Measurements from ENCODE around the gene CNTF. TPM values are rescaled to one million over a fixed set of nuclear protein-coding genes. Genes with fewer than 3 reads are reported as not detected.
A peak's percentile ranks its signal among the peaks of the same experiment; 100 is the strongest.

The CNTF gene
- total RNA-seq, 1 donor from 2014 or later: 1.6 TPM

GRCh38 chr11:58579192-58580129, 43.0 kb upstream of the CNTF start:
- Mint-ChIP-seq H3K36me3 (ENCODE audit: low read depth, unreplicated experiment) (peaks cover 17% of the 10 kb centered on the region), H3K4me1 (ENCODE audit: unreplicated experiment) (peaks cover 29% of the 10 kb centered on the region), H3K9me3 (ENCODE audit: unreplicated experiment) (no peaks in the 10 kb centered on the region), H3K4me3 (ENCODE audit: unreplicated experiment) (peak overlapping the region; percentile 98), H3K27ac (ENCODE audit: unreplicated experiment) (peak overlapping the region; percentile 100), H3K27me3 (ENCODE audit: unreplicated experiment) (peaks cover 20% of the 10 kb centered on the region)
- TF ChIP-seq, protein P1, sequence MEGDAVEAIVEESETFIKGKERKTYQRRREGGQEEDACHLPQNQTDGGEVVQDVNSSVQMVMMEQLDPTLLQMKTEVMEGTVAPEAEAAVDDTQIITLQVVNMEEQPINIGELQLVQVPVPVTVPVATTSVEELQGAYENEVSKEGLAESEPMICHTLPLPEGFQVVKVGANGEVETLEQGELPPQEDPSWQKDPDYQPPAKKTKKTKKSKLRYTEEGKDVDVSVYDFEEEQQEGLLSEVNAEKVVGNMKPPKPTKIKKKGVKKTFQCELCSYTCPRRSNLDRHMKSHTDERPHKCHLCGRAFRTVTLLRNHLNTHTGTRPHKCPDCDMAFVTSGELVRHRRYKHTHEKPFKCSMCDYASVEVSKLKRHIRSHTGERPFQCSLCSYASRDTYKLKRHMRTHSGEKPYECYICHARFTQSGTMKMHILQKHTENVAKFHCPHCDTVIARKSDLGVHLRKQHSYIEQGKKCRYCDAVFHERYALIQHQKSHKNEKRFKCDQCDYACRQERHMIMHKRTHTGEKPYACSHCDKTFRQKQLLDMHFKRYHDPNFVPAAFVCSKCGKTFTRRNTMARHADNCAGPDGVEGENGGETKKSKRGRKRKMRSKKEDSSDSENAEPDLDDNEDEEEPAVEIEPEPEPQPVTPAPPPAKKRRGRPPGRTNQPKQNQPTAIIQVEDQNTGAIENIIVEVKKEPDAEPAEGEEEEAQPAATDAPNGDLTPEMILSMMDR (IDR thresholded peaks at IDR 0.05; ENCODE audit: unreplicated experiment): peak; percentile 52
- peak; percentile 91 for DNase-seq (ENCODE audit: low spot score)

DNA sequence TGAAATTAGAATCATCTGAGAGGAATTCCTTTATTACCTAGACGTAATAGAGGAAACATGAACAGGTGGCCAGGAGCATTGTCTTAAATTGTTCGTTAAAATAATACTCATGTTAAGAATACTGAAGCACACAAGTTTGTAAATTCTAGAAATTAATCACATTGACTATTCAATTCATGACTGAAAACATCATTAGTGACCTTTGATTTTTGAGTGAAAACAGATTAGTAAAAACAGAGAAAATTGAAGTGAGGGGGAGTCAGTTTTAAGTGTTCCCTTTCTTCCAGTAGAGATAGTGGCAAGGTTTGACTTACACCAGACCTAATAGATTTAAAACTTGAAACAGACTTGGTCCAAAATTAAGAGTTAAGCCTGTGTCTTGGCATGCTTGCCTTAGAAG, 42.2 kb upstream of the CNTF start:
- H3K4me3 Mint-ChIP-seq (ENCODE audit: unreplicated experiment): peak overlapping the region; percentile 98
- H3K9me3 Mint-ChIP-seq (ENCODE audit: unreplicated experiment): no peaks in the 10 kb centered on the region
- peak overlapping the region; percentile 100 for H3K27ac Mint-ChIP-seq (ENCODE audit: unreplicated experiment)
- peaks cover 17% of the 10 kb centered on the region for H3K36me3 Mint-ChIP-seq (ENCODE audit: low read depth, unreplicated experiment)
- H3K4me1 Mint-ChIP-seq (ENCODE audit: unreplicated experiment): peaks cover 26% of the 10 kb centered on the region
- TF ChIP-seq, protein P1 (IDR thresholded peaks at IDR 0.05; ENCODE audit: unreplicated experiment): no peak
- DNase-seq (ENCODE audit: low spot score): no peak
- peaks cover 20% of the 10 kb centered on the region for H3K27me3 Mint-ChIP-seq (ENCODE audit: unreplicated experiment)

DNA sequence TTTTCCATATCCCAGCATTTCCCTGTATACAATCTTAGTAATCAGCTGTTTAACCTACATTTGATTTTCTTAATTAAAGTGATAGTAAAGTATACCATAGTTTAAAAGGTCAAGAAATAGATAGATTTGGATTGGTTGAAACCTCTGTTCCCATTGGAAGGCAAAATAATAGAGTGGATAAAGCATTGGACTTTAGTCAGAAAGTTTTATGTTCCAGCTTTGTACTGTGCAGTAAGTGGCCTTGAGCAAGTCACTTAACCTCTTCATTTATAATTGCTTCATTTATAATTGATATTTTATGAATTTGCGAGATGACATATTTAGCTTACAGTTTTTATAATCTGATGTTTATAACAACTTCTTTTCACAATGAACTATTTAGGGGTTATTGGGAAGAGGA, 40.0 kb upstream of the CNTF start:
- TF ChIP-seq, protein P1 (IDR thresholded peaks at IDR 0.05; ENCODE audit: unreplicated experiment): no peak
- no peak overlapping the region for H3K27ac Mint-ChIP-seq (ENCODE audit: unreplicated experiment)
- DNase-seq (ENCODE audit: low spot score): no peak
- peaks cover 21% of the 10 kb centered on the region for H3K4me1 Mint-ChIP-seq (ENCODE audit: unreplicated experiment)
- peaks cover 20% of the 10 kb centered on the region for H3K27me3 Mint-ChIP-seq (ENCODE audit: unreplicated experiment)
- H3K4me3 Mint-ChIP-seq (ENCODE audit: unreplicated experiment): no peak overlapping the region
- H3K36me3 Mint-ChIP-seq (ENCODE audit: low read depth, unreplicated experiment): peaks cover 17% of the 10 kb centered on the region
- no peaks in the 10 kb centered on the region for H3K9me3 Mint-ChIP-seq (ENCODE audit: unreplicated experiment)

- no peak overlapping the region for H3K4me3 Mint-ChIP-seq (ENCODE audit: unreplicated experiment)
- TF ChIP-seq, protein P1 (IDR thresholded peaks at IDR 0.05; ENCODE audit: unreplicated experiment): no peak
Measured at GRCh38 chr11:58586998-58587397, 35.5 kb upstream of the CNTF start.

GRCh38 chr11:58591659-58592058, 30.8 kb upstream of the CNTF start:
- Mint-ChIP-seq H3K9me3 (ENCODE audit: unreplicated experiment) (no peaks in the 10 kb centered on the region), H3K4me1 (ENCODE audit: unreplicated experiment) (no peaks in the 10 kb centered on the region), H3K36me3 (ENCODE audit: low read depth, unreplicated experiment) (no peaks in the 10 kb centered on the region), H3K27ac (ENCODE audit: unreplicated experiment) (no peak overlapping the region), H3K4me3 (ENCODE audit: unreplicated experiment) (no peak overlapping the region), H3K27me3 (ENCODE audit: unreplicated experiment) (no peaks in the 10 kb centered on the region)
- TF ChIP-seq, protein P1 (IDR thresholded peaks at IDR 0.05; ENCODE audit: unreplicated experiment): no peak
- no peak for DNase-seq (ENCODE audit: low spot score)

More at GRCh38 chr11:58586998-58587397, 35.5 kb upstream of the CNTF start:
- peaks cover under 1% of the 10 kb centered on the region for H3K4me1 Mint-ChIP-seq (ENCODE audit: unreplicated experiment)
- DNase-seq (ENCODE audit: low spot score): no peak
- H3K27ac Mint-ChIP-seq (ENCODE audit: unreplicated experiment): no peak overlapping the region
- no peaks in the 10 kb centered on the region for H3K36me3 Mint-ChIP-seq (ENCODE audit: low read depth, unreplicated experiment)
- H3K27me3 Mint-ChIP-seq (ENCODE audit: unreplicated experiment): no peaks in the 10 kb centered on the region
- no peaks in the 10 kb centered on the region for H3K9me3 Mint-ChIP-seq (ENCODE audit: unreplicated experiment)
